ENCODE results near the gene C3orf18.

Gene C3orf18

DNA sequence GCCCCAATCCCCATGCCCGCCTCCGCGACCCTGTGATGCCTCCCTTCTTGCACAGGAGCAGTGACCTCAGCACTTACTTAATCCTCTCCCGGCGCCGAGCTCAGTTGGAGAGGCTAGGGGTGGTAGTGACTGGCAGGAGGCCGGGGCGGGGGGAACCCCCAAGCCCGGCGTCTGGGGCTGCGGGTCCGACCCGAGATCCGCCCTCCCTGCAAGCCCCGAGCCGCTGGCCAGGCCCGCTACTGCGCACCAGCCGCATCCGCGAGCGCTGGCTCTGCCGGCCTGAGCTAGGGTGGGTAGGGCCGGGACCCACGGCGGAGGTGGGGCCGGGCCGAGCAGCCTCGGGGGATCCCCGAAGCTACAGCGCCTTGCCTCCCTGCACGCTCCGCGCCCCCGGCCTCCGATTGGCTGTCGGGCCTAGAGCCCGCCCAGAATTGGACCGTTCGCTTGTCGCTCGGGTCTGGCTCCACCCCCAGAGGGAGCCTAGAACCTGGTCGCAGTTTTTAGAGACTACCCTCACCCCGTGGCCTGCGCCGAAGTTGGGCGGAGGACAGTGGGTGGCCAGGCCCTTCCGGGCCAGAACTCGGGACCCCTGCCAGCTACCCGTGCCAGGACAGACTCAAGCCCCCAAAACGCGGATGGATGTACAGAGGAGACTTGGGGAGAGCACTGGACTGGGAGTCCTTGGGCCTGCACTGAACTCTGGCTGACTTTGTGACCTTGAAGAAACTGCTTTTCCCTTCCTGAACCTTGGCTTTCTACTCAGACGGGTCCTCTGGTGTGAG, at the start of gene C3orf18:
C3orf18 (minus strand) TSS at position 362 of the 782 bp plus-strand sequence. CDS start 2,048 bp downstream, outside the sequence.
- Mint-ChIP-seq H3K27ac (peak within 1 kb of the TSS; percentile 97), H3K4me3 (peak within 1 kb of the TSS; percentile 96), H3K27me3 (no peaks in the 10 kb centered on the region), H3K36me3 (peaks cover 3% of the 10 kb centered on the region), H3K9me3 (ENCODE audit: low read depth) (no peaks in the 10 kb centered on the region), H3K4me1 (ENCODE audit: low read depth) (peaks cover 48% of the 10 kb centered on the region)

DNA sequence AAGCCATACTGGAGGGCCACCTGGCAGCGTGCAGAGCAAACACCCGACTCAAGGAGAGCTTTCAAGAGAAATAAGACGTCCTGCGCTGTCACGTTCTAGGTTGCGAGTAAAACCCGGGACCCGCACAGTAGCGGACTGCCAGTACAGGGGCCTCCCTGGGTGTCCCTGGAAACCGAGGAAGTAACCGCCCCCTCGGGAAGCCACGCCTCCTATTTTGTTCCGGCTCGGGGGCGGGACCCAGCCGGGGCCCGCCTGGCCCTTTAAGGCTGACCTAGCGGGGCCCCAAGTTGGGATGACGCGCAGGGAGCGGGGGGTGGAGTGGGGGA, 49.2 kb upstream of the C3orf18 start:
- Mint-ChIP-seq H3K4me1 (ENCODE audit: low read depth) (peaks cover 63% of the 10 kb centered on the region), H3K27me3 (no peaks in the 10 kb centered on the region), H3K36me3 (peaks cover 7% of the 10 kb centered on the region), H3K4me3 (peak overlapping the region; percentile 95), H3K9me3 (ENCODE audit: low read depth) (no peaks in the 10 kb centered on the region), H3K27ac (peak overlapping the region; percentile 94)

DNA sequence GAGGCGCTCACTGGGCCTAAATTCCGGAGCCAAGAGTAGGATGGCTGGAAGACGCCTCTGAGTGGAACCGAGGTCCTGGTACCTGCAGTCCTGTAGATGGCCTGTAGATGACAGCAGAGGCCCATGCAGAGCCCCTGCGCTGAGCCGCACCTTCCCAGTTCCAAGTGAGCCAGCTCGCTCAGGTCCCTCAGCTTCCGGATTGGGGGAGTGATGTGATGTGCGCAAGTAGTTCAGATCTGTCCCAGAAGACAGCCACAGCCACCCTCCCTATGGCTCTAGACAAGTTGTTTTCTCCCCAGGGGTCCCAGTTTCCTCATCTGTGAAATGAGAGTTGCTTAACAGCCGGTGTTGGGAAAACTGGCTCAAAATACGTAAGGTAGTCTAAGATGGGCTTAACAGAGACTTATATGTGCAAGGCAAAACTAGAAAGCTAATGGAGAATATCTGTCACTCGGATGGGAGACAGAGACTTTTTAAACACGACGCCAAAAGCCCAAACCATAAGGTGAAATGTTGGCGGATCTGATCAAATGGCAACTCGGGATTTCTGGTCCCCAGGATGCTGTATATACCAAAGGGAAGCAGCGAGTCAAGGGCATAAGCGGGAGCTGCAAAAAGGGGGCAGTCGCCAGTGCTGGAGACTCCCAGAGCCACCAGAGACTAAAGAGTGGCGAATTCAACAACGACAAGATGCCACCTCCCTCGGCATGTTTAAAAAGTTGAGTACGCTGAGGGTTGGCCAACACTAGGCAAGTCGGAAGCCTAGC, 48.6 kb upstream of the C3orf18 start:
- H3K27me3 Mint-ChIP-seq = no peaks in the 10 kb centered on the region
- no peaks in the 10 kb centered on the region for H3K9me3 Mint-ChIP-seq (ENCODE audit: low read depth)
- H3K36me3 Mint-ChIP-seq = peaks cover 7% of the 10 kb centered on the region
- peaks cover 63% of the 10 kb centered on the region for H3K4me1 Mint-ChIP-seq (ENCODE audit: low read depth)
- H3K27ac Mint-ChIP-seq = peak overlapping the region; percentile 94
- H3K4me3 Mint-ChIP-seq = peak overlapping the region; percentile 95

DNA sequence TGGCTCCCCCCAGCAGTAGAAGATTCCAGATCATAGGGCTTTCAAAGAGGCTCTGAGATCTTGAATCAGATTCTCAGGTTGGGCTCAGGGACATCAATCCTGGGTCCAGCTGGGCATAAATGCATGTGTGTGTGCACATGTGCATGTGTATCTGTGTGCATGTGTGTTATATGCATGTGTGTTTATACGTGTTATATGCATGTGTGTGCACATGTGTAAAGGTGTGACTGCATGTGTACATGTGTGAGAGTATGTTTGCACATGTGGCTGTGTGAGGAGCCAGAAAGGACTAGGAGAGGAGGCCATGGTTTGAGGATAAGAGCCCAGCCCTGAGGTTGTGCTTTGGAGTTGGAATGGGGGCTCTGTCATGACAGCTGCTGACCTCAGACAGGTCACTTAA, 47.6 kb upstream of the C3orf18 start:
- no peaks in the 10 kb centered on the region for H3K9me3 Mint-ChIP-seq (ENCODE audit: low read depth)
- no peaks in the 10 kb centered on the region for H3K27me3 Mint-ChIP-seq
- peaks cover 10% of the 10 kb centered on the region for H3K36me3 Mint-ChIP-seq
- H3K27ac Mint-ChIP-seq = peak overlapping the region; percentile 16
- H3K4me1 Mint-ChIP-seq (ENCODE audit: low read depth) = peaks cover 53% of the 10 kb centered on the region
- peak overlapping the region; percentile 95 for H3K4me3 Mint-ChIP-seq

DNA sequence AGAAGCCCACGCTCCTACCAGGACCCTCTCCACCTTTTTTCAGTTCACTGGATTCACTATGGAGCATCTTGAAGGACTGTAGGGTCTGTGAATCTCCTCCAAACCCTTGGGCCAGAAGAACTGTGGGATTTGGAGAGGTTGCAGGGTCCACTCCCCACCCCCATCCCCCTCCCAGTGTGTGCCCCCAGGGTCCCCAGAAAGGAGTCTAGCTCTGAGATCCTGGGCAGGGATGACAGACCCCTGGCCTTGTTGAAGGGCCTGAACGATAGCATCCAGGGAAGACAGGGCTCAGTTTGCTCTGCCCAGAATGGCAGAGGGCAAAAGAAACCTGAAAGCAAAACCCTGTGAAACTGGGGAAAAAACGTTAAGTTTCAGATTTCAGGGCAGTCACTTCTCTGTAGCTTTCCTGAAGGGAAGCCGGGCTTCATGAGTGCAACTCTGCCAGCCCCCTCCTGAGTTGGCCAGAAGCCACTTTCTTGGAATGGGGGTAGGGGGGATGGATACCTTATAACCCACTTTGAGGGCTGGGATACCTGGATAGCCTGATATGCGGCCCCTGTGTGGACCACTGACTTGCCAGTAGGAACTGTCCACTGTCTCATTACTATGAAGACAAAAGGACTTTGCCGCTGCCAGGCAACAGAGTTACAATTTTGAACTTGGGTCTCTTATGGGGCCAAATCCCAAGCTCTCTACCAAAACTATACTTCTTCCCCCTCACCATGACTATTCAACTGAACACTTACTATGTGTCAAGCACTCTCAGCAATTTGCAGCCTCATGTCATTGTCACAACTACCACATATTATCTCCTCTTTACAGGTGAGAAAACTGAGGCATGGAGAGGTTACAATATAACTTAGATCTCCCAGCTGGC, 45.7 kb upstream of the C3orf18 start:
- H3K27me3 Mint-ChIP-seq = no peaks in the 10 kb centered on the region
- H3K27ac Mint-ChIP-seq = peak overlapping the region; percentile 100
- H3K4me3 Mint-ChIP-seq = peak overlapping the region; percentile 97
- H3K36me3 Mint-ChIP-seq = peaks cover 27% of the 10 kb centered on the region
- H3K9me3 Mint-ChIP-seq (ENCODE audit: low read depth) = no peaks in the 10 kb centered on the region
- peaks cover 45% of the 10 kb centered on the region for H3K4me1 Mint-ChIP-seq (ENCODE audit: low read depth)

DNA sequence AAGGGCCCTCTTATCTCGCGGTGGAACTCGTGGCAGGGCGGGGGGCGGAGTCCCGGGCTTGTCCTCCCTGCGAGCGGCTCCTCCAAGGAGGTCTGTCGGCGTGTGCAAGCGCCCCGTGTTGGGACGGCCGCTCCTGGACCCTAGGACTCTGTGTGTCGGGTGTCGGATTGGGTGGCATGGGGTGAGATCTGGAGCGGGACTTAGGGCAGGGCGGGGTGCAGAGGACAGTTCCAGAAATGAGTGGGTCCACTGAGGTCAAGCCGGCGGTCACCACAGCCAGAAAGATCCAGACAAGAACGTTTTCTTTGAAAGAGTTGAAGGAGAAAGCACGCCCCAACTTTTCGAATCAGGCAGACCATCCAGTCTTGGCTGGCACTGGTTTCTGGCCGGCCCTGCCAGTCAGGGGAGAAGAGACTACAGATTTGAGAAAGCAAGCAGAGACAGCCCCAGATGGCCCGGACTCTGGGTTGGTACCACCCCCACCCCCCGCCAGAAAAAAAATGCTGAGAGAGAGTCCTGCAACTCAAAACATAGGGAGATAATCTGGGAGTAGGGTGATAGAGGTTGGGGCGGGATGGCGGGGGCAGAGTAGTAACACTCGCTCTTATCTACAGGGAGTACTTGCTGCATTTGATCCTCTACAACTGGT, 44.8 kb upstream of the C3orf18 start:
- Mint-ChIP-seq H3K4me3 (peak overlapping the region; percentile 97), H3K36me3 (peaks cover 34% of the 10 kb centered on the region), H3K27me3 (no peaks in the 10 kb centered on the region), H3K4me1 (ENCODE audit: low read depth) (peaks cover 49% of the 10 kb centered on the region), H3K27ac (peak overlapping the region; percentile 100), H3K9me3 (ENCODE audit: low read depth) (no peaks in the 10 kb centered on the region)

DNA sequence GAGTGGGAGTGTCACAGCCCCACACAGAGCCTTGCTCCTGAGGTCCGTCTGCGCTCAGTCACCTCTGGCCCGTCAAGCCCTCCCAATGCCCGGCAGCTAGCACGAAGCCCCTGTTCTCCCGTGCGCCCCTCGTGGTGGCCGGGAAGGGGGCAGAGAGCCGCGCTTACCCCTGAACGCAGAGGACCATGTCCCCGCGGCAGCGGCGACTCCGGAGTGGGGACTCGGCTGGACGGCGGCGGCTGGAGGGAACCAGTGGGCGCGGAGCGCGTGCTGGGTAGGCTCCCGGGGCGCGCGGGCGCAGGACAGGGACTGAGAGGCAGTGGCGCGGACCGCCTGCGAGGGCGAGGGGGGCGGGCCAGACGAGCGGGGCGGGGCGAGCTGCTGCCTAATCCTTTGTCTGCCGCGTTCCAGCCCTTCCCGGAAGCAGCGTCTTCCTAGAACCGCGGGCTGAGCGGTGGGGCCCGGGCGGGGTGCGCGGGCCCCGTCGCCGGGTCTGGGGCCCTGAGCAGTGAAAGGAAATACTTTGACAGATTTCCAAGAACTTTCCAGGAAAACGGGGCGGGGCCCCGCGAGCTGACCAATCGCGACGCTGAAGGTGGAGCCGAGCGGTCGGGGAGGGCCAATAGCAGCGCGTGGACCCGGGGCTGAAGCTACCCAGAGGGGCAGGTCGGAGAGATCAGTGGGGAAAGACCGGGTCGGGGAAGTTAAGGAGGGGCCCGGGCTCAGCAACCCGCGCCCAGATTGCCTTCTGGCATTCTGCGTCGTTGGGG, 44.1 kb upstream of the C3orf18 start, which contains the start of gene CISH:
CISH (minus strand) TSS at position 311 of the 770 bp plus-strand sequence; CDS start at position 187, 124 bp downstream.
- no peaks in the 10 kb centered on the region for H3K27me3 Mint-ChIP-seq
- peak within 1 kb of the TSS; percentile 100 for H3K27ac Mint-ChIP-seq
- peaks cover 50% of the 10 kb centered on the region for H3K4me1 Mint-ChIP-seq (ENCODE audit: low read depth)
- peaks cover 34% of the 10 kb centered on the region for H3K36me3 Mint-ChIP-seq
- no peaks in the 10 kb centered on the region for H3K9me3 Mint-ChIP-seq (ENCODE audit: low read depth)
- peak within 1 kb of the TSS; percentile 97 for H3K4me3 Mint-ChIP-seq

DNA sequence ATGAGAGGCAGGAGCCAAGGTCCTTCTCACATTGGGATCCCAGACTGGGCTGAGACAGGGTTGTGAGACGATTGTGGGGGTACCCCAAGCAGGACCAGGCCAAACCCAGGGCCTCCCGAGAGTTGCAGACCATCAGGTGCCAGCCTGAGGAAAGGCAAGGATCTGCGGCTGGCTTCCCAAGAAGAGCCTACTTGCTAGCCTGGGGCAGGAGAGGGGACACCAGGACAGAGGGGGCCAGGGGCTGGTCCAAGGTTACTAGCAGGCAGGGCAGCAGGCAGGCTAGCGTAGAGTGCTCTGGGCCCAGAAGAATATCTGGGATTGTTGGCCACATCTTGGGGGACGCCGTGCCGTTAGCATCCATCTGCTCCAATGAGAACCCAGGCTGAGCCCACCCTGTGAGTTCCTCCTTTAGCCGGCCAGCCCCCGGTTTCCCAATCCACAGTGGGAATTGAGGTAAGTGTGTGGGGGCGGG, 43.5 kb upstream of the C3orf18 start:
- peaks cover 36% of the 10 kb centered on the region for H3K36me3 Mint-ChIP-seq
- no peaks in the 10 kb centered on the region for H3K9me3 Mint-ChIP-seq (ENCODE audit: low read depth)
- peak overlapping the region; percentile 97 for H3K4me3 Mint-ChIP-seq
- no peaks in the 10 kb centered on the region for H3K27me3 Mint-ChIP-seq
- H3K27ac Mint-ChIP-seq = peak overlapping the region; percentile 100
- H3K4me1 Mint-ChIP-seq (ENCODE audit: low read depth) = peaks cover 50% of the 10 kb centered on the region

DNA sequence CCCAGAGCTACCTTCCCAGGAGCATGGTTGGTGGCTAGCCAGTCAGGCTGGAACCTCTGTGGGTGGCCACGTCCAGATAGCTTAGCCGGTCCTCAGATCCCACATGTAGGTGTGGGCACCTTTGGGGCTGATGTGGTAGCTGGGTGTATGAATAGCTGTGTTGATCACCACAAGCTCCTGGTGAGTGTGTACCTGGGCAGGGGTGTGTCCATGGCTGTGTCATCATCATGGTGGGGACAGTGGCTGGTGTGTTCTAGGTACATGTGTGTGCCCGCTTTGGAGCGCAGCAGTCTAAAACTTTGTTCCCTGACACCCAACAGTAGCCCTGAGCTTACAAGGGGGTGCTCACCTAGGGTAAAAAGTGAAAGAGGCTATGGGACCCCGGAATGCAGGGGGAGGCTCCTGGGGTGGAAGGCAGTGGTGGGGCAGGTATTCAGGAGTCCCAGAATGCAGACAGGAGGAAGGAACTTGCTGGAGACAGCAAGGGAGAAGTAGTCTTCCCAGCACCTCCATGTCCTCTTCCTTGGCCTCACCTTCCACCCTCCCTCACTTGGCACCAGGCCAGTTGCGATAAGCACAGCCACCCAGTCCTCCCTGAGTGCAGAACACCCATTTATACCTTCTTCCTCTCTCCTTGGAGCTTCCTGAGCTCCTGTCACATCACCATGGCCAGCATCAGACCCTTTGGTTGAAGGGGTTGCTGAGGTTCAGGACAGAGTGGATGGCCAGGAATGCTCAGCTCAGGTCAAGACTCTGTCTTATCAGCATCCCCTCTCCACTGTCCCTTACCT, 42.8 kb upstream of the C3orf18 start:
- Mint-ChIP-seq H3K27ac (peak overlapping the region; percentile 100), H3K4me1 (ENCODE audit: low read depth) (peaks cover 50% of the 10 kb centered on the region), H3K36me3 (peaks cover 43% of the 10 kb centered on the region), H3K4me3 (peak overlapping the region; percentile 97), H3K27me3 (no peaks in the 10 kb centered on the region), H3K9me3 (ENCODE audit: low read depth) (no peaks in the 10 kb centered on the region)

DNA sequence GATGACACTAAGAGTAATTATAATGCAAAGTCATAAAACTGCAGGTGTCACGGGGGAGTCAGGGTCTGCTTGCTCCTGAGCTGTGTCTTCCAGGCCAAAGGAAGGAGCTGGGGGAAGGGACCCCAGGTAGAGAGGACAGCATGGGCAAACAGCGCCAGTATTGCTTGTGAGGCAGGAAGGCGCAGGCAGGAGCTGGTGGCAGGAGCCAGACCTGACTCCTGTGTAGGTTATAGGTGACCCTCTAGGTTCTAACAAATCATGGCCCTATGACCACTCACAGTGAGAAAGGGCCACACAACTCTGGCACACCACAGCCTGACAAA, 42.2 kb upstream of the C3orf18 start:
- peaks cover 46% of the 10 kb centered on the region for H3K36me3 Mint-ChIP-seq
- no peaks in the 10 kb centered on the region for H3K9me3 Mint-ChIP-seq (ENCODE audit: low read depth)
- H3K27me3 Mint-ChIP-seq = no peaks in the 10 kb centered on the region
- peaks cover 53% of the 10 kb centered on the region for H3K4me1 Mint-ChIP-seq (ENCODE audit: low read depth)
- H3K27ac Mint-ChIP-seq = peak overlapping the region; percentile 100
- H3K4me3 Mint-ChIP-seq = peak overlapping the region; percentile 97

DNA sequence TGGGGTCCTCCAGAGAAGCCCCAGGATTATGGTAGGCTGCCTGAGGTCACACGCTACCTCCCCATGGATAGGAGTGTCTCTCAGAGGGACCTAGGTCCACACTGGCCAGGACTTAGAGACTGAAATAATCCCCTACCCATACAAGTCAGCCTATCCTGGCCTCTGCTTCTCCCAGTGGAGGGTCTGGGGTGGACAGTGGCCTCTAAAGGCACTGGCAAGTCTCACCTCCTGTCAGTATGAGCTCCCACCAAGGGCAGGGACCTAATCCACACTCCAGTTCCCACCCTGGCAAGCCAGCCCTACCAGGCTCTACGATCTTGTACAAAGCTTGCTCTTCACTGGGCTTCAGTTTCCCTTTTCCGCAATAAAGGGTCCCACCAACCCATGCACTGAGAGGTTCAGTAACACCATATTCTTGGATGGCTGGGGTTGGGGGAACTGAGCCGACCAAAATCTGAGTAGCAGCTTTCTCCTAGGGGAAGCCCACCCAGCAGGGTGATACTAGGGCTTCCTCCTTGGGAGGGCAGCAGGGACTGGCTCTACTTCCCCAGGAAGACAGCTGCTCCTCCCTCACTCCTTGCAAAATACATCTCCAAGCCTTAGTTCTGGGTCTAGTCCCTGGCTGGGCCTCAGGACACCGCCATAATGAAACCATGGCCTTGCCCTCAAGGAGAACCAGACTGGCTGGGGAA, 41.7 kb upstream of the C3orf18 start:
- H3K27me3 Mint-ChIP-seq = no peaks in the 10 kb centered on the region
- H3K9me3 Mint-ChIP-seq (ENCODE audit: low read depth) = no peaks in the 10 kb centered on the region
- H3K4me1 Mint-ChIP-seq (ENCODE audit: low read depth) = peaks cover 54% of the 10 kb centered on the region
- H3K36me3 Mint-ChIP-seq = peaks cover 49% of the 10 kb centered on the region
- peak overlapping the region; percentile 97 for H3K4me3 Mint-ChIP-seq
- H3K27ac Mint-ChIP-seq = peak overlapping the region; percentile 100

DNA sequence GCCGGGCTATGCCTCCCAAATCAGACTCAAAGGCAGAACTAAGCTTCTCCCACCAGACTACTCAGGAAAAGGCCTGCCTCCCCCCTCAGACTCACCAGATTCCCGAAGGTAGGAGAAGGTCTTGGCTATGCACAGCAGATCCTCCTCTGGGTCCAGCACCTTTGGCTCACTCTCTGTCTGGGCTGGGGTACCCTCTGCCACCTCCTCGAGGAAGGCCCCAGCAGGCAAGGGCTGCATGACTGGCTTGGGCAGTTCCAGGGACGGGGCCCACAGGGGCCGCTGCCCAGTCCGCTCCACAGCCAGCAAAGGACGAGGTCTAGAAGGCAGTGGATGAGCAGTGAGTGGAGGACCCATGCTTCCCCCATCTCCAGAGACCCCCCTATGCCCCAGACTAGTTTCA, 40.7 kb upstream of the C3orf18 start:
- H3K4me1 Mint-ChIP-seq (ENCODE audit: low read depth) = peaks cover 55% of the 10 kb centered on the region
- peaks cover 51% of the 10 kb centered on the region for H3K36me3 Mint-ChIP-seq
- peak overlapping the region; percentile 100 for H3K27ac Mint-ChIP-seq
- H3K4me3 Mint-ChIP-seq = peak overlapping the region; percentile 97
- H3K27me3 Mint-ChIP-seq = no peaks in the 10 kb centered on the region
- no peaks in the 10 kb centered on the region for H3K9me3 Mint-ChIP-seq (ENCODE audit: low read depth)
